Cerebellar nuclear complex (tissue), 1 donor: ENCODE results near the gene USP21.
A peak's percentile ranks its signal among the peaks of the same experiment; 100 is the strongest.

Experiments used
- DNase-seq, 2 experiments: peaks; one replicate each; lab custom pipeline; 2025; lab: John Stamatoyannopoulos, UW

USP21 gene

DNA sequence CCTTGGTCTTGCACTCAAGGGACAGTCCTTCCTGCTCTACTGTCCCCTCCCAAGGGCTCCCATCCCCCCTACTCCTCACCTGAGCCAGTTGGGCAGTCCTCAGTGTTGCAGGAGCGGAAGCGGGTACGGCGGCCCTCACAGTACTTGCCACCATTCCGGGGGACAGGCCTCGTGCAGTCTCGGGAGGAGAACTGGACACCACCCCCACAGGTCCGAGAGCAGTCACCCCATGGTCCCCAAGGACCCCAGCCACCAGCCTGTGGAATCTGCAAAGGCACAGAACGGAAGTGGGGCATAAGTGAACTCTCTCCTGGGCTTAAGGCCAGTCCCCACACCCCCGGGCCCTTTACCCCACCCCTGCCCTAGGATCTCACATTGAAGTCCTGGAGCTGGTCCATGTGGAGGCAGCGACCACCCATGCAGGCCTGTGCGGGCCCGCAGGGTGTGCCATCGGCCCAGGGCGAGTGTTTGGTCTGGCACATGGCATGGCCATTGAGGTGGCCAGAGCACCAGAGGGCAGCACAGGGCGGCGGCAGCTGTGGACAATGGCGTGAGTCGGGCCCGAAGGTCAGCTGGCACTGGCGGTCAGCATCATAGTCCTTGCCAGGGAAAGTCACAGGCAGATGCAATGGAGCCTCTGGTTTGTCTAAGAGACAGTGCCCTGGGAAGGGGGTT, 34.4 kb downstream of the USP21 start:
- no peak for DNase-seq

DNA sequence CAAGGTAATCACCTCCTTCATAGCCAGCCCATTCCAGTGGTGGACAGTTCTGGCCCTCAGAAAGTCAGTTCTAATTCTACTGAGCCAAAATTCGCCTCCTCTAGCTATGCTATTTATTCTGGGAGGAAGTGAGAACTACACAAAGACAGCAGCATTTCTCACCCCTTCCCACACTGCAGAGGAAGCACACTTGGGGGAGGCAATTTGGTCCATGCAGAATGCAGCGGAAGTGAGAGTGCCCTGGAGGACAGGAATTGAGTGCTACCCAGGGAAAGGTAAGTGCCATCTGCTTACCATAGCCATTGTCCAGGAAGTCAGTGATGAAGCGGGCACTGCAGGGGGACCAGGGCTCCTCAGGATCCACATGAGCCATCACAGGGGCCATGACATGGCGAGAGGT, 35.9 kb downstream of the USP21 start:
- DNase-seq: no peak

DNA sequence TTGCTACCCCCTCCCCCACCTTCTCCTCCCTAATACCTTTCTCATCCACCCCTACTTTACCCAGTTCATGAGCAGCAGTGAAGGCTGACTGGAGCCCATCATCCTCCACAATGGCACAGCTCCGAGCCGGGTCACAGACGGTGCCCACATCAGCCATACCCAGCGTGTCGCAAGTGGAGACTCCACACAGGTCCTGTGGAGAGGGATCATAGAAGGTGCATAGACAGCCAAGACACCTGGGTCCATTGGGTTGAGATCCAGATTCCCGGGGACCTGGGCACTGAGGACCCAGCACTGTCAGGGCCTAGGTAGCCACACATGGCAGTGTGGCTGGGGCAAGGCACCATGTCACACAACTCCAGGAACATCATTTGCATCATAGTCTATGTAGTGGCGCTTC, 36.8 kb downstream of the USP21 start:
- no peak for DNase-seq

DNA sequence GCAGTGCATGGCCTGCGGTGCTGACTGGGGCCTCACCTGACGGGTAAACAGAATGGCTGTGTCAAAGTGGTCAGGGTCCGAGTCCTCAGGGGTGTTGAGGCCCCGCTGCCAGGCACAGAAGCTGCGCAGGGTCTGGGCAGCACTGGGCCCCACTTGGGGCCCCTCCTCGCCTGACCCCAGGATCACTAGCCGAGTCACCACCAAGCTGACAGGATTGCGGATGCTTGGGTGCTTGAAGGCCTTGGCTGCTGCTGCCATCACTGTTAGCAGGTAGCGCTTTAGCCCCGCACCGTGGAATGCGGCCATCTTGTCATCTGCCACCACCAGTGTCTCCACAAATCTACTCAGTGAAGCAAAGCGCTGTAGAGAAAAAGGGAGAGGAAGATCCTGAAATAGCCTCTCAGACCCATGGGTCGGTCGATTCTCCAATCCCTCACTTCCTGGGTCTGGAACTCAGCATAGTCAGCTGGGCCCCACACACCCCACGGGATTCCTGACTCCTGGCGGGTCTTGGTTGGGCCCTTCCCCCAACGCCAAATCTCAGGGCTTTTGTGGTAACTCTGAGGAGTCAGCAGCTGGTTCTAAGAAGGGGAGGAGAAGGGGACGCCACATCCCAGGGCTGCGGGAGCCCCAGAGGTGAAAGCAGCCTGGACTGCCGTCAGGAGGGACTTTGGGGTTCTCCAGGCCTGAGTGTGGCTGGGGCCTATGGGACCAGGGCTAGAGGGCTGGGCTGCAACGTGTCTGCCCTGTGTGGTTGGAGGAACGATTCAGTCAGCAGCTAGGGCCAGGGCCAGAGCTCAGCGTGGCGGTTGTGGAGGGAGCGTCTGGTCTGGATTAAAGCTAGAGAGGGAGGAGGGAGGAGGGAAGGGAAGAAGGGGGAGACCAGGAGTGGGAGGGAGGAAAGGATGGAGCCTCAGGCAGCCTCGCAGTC, 37.5 kb downstream of the USP21 start:
- DNase-seq: no peak

DNA sequence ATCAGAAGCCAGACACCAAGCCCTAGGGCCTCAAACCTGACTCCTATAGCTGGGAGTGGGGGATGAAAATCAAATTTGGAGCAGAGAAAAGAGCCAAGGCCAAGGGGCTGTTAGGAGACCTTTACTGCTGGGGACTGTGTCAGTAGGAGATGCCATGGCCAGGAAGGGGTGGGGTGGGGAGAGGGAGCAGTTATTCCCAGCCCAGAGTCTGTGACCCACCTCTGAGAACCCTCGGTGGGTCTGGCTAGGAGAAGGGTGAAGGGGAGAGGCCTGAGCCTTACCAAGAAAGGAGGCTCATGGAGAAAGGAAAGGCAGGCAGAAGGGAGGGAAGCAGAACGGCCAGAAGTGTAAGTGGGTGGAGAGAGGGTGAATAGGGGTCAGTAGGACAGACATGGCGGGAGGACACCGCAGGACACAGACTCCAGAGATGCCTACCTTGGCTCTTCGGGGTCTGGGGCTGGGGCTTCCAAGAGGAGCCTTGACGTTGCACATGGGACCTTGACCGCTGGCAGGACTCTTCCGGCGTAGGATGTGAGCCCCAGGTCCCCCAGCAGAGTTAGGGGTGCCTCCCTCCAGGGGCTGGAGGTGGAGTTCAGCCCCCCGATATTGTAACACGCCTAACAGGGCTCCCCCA, 38.4 kb downstream of the USP21 start:
- DNase-seq: no peak

DNA sequence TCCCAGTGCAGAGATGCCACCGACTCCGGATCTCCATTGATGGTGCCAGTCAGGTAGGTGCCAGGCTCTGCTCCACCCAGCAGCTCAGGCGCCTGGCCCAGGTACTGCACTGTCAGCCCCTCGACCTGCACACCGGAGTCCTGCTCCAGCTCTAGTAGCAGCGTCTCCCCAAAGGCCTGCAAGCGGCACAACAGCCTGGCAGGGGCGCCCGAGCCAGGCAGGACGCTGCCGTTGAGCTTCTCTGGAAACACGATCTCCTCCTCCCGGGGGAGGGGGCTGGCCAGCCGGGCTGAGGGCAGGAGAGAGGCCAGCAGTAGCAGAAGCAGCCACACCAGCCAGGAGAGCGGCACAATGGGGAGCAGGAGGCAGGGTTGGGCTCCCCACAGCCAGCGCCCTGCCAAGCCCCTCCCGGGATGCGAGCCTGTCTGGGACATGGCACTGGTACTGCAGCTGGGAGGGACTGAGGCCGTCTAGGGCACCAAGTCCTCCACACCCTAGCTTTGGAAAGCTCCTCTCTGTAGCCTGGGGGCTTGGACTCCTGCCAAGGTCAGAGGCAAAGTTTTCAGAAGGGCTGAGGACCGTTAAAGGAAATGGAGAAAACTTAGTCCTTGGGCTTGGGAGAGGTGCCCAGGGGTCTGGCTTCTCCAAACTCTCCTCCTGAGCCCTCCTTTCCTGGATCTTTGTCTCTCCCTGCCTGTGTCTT, 39.0 kb downstream of the USP21 start:
- DNase-seq: no peak

DNA sequence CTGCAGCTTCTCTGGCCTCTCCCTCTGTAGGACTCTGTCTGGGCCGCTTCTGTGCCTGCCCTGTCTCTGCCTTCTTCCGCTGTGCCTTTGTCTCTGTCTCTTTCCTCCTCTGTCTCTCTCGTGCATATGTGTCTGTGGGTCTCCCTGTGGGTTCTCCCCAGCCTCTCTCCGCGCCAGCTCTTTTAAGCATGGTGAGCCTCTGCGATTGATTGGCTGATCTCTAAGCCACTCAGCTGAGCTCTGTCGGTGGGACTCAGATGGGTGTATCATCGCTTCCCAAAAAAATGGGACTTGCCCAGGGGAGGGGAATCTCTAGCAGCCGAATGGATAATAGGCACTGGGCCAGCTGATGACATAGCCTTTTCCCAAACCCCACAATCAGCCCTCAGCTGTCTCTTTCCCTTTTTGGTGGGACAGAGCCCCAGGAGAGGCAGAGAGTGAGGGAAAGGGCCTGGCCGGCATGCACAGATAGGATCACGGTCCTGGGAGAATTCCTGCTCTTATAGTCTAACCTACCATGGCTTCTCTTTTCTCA, 39.7 kb downstream of the USP21 start, which contains the start of gene ADAMTS4:
TSS of gene ADAMTS4 (minus strand) at position 158 of the 535 bp plus-strand sequence. CDS start 427 bp downstream, outside the sequence.
- no peak for DNase-seq

DNA sequence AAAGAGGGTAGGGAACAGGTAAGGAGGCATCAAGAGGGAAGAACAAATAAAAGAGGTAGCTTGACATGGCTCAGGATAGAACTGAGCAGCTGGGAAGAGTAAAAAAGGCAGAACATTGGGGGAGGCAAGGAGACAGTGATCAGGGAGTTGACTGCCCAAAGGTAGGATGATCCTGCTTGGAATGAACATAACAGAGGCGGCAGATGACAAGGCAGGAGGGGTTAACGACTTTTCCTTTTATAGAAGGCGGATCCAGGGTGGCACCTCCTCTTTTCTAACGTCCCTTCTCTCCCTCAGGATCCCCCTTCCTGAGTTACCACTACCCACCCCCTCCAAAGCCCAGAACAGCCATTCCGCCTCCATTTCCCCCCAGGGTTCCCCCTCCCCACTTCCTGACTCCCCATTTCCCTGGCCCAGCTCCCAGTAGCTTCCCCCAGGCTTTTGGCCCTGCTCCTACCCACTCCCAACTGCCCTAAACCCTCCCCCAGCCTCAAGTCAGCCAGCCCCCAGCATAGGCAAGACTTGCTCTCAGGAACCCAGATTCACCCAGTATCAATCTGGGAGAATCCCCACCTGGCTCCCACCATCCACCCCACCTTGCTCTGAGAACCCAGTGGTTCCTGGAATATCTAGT, 40.3 kb downstream of the USP21 start:
- no peak for DNase-seq

DNA sequence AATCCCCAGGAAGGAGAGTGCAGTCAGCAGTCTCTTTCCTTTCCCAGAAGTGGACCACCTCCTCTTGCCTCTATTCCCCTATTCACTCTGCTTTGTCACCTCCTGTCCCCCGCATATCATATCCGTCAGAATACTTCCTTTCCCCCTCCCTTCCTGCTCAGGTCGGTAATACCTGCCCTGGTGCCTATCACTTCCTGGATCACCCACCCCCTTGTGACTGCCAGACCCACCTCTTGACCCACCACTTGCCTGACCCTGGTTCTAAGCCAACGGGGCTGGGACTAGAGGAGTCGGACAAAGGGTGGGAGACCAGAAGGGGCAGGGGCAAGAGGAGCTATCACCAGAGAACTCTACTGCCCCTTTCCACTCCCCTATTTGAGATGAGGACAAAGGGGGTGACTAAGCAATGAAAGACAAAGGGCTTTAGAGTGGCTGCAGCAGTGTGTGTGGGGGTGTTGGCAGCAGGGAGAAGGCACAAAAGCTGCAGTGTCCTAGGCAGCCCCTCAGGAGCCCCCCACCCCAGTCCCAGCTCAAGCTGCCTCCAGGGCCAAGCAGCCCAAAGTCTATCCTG, 41.2 kb downstream of the USP21 start:
- no peak for DNase-seq

DNA sequence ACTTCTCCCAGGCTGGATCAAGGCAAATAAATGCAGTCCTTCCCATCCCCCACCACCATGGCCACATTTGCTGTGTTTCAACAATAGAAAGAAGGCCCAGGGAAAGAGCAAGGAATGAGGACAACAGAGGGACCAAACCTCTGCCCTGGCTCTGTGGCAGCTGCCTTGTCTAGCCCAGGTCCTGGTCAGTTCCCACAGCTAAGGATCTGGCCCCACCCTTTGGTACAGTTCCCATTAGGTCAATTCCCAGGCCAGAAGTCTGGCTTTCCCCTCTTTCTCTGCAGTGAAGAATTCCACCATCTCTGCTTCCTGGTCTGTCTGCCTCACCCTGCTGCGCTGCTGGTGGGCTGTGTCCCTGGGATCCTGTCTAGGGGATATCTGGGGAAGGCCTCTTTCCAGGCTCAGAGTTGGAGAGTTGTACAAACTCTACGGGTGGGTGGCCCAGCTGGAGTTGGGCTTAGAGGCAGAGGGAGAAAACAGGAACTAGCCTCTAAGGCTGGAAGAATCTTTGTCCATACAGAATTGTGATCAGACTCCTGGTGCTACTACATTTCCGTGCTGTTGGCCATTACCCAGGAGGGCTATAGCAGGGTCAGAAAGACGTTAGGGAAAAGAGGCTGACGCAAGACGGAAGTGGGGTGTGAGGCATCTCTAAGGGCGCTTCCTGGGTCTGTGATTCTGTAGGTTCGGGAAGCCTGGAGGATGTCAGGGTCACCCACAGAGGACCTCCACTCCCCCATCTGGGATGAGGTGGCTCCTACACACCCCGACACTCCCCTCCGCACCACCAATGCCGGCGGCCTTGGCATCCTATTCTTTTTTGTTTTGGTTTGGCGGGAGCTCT, 41.9 kb downstream of the USP21 start:
- no peak for DNase-seq

DNA sequence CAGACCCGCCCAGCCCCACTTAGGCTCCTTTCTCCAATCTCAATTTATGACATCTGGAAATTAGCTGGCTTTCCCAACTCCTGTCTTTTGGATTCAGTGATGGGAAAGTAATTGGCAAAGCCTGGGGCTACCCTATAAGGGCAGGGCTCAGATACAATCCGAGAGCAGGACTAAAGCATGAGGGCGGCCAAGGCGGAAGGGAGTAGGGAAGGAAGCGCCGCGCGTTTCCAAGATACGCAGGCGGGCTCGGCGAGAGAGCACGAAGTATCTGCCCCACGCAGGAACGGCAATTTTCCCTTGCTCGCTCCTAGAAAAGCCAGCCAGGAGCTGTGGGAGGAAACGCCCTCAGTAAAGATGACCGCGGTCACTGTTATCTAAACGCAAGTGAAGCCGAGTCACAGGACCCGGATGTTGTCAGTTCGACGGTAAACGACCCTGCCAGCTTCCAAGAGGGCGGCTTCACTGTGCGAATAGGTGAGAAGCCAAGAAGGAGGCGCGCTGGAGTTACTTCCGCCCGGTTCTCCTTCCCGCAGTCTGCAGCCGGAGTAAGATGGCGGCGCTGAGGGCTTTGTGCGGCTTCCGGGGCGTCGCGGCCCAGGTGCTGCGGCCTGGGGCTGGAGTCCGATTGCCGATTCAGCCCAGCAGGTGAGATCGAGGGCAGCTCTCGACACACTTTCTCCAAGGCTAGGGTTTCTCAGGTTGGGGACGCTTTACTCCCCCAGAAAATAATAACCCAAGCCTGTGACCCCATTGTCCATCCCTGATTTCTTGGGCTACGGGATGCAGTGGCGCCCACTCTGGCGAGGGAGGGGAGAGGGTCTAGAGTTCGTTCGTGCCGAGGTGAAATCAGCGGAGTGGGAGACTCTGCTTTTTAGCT, 42.8 kb downstream of the USP21 start, which contains the start of gene NDUFS2:
TSS of gene NDUFS2 (plus strand) at position 532 of the 877 bp plus-strand sequence. CDS start at position 551, 19 bp downstream.
- peak; percentile 85 to 94 for DNase-seq

DNA sequence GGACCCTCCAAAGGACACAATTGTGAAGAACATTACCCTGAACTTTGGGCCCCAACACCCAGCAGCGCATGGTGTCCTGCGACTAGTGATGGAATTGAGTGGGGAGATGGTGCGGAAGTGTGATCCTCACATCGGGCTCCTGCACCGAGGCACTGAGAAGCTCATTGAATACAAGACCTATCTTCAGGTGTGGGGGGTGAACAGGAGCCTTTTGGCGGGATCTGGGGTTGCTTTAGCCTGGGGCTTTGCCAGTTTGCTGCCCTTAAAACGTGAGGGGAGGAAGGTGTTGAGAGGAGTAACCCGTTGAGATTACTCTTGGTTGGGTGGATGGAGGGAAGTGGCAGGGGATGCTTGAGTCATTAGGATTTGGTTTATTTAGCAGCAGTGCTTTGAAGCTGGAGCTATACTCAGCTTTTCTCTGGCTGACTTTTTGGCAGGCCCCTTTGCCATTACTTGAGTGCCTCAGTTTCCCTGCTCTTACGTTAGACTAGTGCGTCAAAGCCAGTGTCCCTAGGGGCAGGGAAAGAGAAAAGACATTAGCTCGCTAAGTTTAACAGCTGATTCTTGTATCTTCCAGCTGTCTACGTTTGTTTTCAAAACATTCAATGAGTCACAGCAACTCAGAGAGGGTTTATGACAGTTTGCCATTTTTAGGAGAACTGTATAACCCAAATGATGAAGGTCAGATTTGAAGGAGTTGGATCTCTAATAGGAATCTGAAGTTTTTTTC, 47.3 kb downstream of the USP21 start:
- DNase-seq: no peak

DNA sequence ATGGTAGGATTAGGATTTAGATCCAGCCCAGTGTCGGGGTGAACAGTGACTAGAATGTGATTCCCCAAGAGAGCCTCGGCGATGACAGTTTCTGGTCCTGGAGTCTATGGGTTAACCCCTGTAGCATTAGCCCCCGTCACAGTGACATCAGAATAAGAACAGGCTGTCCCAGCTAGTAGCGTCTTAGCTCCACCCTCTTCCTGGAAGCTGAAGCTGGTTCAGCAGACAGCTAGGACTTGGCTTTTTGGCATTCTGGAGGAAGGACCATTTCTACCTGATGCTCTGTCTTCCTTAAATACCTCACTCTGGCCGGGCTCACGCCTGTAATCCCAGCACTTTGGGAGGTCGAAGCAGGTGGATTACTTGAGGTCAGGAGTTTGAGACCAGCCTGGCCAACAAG, 47.9 kb downstream of the USP21 start:
- DNase-seq: no peak

DNA sequence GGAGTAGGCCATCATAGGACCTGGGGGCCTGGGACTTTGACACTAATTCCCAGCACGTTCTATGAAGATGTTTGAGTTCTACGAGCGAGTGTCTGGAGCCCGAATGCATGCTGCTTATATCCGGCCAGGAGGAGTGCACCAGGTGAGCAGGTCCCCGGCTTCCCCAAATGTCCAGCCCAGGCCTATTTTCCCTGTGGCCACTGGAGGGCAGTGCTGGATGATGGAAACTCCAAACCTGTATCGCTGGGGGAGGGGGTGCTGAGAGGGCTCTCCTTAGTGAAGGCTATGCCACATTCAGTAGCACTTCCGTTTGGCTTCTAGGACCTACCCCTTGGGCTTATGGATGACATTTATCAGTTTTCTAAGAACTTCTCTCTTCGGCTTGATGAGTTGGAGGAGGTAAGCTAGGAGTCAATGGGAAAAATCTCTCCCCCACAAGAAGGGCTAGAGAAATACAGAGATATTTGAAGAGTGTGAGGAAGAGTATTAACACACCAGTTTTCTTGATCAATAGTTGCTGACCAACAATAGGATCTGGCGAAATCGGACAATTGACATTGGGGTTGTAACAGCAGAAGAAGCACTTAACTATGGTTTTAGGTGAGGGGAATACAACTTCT, 50.6 kb downstream of the USP21 start:
- DNase-seq: no peak

DNA sequence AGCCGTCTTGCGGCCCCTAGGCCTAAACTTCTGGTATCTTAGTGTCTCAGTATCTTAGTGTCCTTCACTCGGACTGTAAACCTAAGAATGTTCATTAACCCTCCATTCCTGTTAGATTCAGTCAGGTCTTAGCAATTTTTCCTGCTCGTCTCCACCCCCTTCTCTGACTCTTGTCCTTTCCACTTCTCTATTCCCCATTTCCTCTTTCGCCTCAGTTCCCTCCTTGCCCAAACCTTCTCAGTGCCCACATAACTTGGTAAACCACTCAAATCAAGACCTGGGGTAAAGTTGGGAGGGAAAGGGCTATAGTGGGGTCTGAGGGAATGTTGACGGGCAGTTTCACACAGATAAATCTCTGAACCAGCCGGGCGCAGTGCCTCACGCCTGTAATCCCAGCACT, 55.1 kb downstream of the USP21 start:
- no peak for DNase-seq

DNA sequence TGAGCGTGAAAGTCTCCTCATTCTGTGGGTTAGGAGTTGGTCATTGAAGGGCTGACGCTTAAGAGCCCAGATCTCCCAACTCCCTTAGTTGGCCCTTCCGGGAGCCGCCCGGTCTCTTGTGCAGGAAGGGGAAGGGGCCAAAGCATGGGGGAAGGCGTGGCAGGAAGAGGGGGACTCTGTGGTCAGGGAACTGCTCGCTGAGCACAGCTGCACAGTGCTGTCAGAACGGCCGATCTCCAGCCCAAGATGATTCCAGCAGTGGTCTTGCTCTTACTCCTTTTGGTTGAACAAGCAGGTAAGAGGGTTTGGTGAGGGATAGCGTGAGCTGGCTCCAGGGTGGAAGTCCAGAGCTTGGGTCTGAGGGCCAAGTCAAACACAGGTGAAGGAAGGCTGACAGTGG, 55.8 kb downstream of the USP21 start, which contains the start of gene FCER1G:
TSS of gene FCER1G (plus strand) at position 220 of the 400 bp plus-strand sequence. CDS start at position 247, 27 bp downstream.
- no peak for DNase-seq
